Activated CD8-positive, alpha-beta memory T cell treated with anti-CD3 and anti-CD28 coated beads for 48 hours (primary cell): ENCODE data around the gene TOR1A.
A peak's percentile ranks its signal among the peaks of the same experiment; 100 is the strongest.

Source experiments
- DNase-seq, 3 experiments: peaks; one replicate each; pipeline ENCODE4 v3.0.0-alpha.2; 2020; ENCODE audit warnings: low read depth in 2 of 3, low spot score in 2 of 3

TOR1A gene

GRCh38 chr9:129852579-129852978 is 28.6 kb upstream of the TOR1A start:
- no peak for DNase-seq

DNA sequence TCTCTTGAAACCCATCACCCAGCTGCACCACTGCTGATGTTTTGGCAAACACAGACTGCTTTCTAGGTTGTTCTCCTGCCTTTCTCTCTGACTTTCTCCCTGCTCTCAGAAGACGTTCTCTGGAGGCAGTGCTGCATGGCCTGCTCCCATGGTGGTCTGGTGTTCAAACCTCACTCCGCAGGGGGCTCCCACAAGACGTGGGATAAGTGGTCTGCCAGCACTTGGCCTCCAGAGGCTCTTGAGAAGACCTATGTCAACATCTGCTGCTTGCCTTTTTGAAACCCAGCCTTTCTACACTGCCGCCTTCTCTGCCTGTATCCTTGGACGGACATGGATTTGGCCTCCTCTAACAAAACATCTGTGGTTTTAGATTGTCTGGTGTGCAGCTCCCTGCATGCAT is 27.9 kb upstream of the TOR1A start:
- no peak for DNase-seq

DNA sequence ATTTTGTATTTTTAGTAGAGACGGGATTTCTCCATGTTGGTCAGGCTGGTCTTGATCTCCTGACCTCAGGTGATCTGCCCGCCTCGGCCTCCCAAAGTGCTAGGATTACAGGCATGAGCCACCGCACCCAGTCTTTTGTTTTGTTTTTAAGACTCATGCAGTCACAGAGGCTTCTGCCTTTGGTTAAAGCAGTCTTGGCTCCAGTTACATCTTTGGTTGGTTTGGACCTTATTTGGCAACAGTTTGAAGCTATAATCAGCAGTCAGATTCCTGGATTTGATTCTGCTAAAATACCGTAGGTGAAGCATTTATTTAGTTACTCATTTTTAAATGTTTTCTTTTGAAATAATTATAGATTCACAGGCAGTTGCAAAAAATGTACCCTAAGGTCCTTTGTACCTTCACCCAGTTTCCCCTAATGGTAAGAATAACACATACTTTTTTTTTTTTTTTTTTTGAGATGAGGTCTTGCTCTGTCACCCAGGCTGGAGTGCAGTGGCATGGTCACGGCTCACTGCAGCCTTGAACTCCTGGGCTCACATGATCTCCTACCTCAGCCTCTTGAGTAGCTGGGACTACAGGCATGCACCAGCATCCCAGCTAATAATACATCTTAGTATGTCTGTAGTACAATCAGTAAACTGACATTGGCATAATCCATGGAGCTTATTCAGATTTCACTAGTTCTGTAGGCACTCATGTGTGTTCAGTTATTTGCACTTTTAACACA is 27.1 kb upstream of the TOR1A start:
- no peak for DNase-seq

GRCh38 chr9:129849901-129850300 is 26.0 kb upstream of the TOR1A start:
- no peak for DNase-seq

GRCh38 chr9:129848712-129849441 is 24.9 kb upstream of the TOR1A start:
- DNase-seq = no peak

GRCh38 chr9:129845373-129845772 is 21.4 kb upstream of the TOR1A start:
- DNase-seq = no peak

GRCh38 chr9:129841071-129841470 is 17.1 kb upstream of the TOR1A start:
- no peak for DNase-seq

DNA sequence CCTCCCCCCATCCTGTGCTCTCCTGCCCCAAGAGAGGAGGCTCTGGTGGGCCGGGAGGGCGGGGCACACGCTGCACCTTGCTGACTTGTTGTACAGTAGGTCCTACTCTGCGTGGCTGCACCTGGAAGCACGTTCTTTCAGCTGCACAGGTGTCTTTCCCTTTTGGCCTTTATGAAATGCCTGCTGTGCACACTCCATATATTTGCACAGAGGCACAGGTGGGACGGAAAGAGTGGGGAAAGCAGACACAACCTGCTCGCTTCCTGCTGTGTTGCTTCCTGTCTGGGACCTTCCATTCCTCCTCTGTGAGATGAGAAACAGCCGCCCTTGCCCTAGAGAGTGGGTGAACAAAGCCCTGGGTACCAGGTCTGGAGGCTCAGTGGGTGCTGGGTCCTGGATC is 16.1 kb upstream of the TOR1A start:
- no peak for DNase-seq

DNA sequence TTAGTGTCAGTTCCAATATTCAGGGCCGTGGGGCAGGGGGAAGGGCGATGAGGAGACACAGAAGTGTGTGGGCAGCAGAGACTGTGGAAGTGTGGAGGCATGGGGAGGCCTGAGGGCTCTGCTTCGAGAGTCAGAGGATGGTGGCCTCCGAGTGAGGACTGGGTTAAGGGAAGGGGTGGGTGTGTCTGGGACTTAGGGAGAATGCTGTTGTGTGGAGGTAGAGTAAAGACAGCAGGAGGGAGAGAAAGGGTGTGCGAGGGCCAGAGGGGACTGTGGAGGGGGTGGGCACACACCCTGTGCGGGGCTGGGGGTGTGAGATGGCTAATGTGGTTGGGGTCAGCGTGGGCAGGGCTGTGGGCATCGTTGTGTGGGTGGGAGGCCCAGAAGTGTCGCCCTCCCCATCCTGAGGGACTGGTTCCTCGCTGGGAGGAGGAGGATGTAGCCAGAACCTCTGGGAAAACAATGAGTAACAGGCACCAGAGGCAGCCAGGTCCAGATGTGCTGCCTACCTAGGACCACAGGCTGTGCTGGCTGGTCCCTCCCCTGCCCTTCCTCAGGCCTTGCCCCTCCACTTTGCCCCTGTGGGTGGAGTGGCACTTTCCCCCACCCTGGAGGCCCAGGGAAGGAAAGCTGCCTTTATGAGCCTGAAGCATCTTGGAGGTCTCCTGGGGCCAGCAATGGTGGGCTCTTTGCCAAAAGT is 15.5 kb upstream of the TOR1A start:
- no peak for DNase-seq

GRCh38 chr9:129838707-129839259 is 14.8 kb upstream of the TOR1A start:
- no peak for DNase-seq

- no peak for DNase-seq
These were observed 12.5 kb upstream of the TOR1A start for GRCh38 chr9:129836311-129837007.

DNA sequence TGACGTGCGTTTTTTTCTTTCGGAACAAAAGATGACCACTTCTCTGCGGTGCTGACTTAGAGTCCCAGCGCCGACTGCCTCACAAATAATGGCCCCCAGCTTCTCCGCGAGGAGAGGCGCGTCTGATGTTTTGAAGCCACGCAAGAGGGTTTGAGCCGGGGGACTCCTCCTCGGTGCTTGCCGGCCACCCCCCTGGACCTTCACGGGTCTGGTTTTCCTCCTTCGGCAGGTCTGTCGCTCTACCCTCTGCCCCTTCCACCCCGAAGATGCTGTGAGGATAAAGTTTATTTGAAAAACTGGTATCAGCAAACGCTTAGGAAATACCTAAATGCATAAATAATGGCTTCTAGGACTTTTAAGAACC is 11.9 kb upstream of the TOR1A start:
- no peak for DNase-seq

GRCh38 chr9:129835128-129835859 is 11.4 kb upstream of the TOR1A start, which contains the start of the genes C9orf78 and USP20:
Gene C9orf78 (minus strand): TSS chr9:129835275. CDS start chr9:129835221, 54 bp downstream.
Gene USP20 (plus strand): TSS chr9:129835458. CDS start chr9:129852556, 17,098 bp downstream.
- peak; percentile 87 to 94 (median 87) for DNase-seq

GRCh38 chr9:129834489-129835127 is 10.7 kb upstream of the TOR1A start:
- no peak for DNase-seq

DNA sequence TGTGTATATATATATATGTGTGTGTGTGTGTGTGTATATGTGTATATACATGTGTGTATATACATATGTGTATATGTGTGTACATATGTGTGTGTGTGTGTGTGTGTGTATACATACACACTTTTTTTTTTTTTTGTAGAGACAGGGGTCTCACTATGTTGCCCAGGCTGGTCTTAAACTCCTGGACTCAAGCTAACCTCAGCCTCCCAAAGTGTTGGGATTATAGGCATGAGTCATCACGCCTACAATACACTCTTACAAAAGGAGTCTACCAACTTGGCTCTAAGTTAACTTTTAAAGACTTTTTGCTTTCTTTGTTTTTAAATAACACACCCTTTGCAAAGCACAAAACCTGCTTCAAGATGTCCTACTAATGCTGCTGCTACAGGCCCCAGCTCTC is 9.0 kb upstream of the TOR1A start:
- DNase-seq = no peak

- no peak for DNase-seq
These were observed 5.0 kb upstream of the TOR1A start for GRCh38 chr9:129828969-129829368.

DNA sequence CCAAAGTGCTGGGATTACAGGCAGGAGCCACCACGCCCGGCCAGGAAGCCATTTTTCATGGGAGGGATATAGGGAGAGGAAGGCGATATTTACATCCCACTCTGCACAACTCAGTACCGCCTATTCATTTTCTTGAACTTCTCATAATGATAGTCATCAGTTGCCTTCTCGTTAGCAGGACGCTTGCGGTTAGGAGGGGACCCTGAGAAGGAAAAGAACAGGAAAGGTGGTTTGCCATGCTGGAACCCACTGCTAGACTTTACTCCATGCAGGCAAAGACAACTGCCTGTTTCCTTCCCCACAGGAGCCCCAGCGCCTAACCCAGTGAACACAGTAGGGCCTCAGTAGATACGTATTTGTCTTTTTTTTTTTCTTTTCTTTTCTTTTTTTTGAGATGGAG is 4.1 kb upstream of the TOR1A start:
- no peak for DNase-seq

DNA sequence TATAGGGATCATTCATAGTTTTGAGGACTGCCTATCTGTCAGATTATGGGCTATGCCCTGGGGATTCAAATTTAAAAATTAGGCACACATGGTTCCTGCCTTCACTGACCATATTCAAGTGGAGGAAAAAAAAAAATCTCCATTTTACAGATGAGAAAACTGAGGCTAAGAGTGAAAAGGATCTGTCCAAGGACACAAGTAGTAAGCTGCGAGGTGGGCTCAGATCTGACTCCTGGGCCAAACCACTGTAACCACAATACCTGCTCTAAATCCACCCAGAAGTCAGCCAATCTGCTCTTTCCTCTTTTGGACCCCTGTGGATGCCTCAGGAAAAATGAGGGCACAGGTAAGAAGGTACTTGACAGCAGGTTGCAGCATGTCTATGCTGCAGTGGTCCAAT is 2.8 kb upstream of the TOR1A start:
- no peak for DNase-seq

- no peak for DNase-seq
These were observed 2.4 kb upstream of the TOR1A start for GRCh38 chr9:129826344-129826743.

- DNase-seq = no peak
These were observed 398 bp downstream of the TOR1A start for GRCh38 chr9:129823542-129823934.
